K562 (cell line): ENCODE results near the gene DCUN1D2. TPM values are rescaled to one million over a fixed set of nuclear protein-coding genes. Genes with fewer than 3 reads are reported as not detected.

Experiments
- ATAC-seq: fragments of 200-7000 bp; cut with Tn5 transposase; 3 replicates; pipeline ENCODE4 v1.9.1; 2020; ENCODE audit warnings: moderate library complexity
- BruUV-seq: library from RNA; stranded (reverse); fragments of 400-500 nt; replicated peaks from 2 replicates; lab custom pipeline; 2021; lab: Mats Ljungman, UMichigan
- CTCF ChIA-PET: fragments of 300-600 bp; formaldehyde crosslinking; extraction: SDS; loops from one replicate; lab custom pipeline; 2021; ENCODE audit warnings: low intra/inter-chr PET ratio; lab: Yijun Ruan, JAX
- POLR2A ChIA-PET: fragments of 300-600, 350-650 bp; sonication (Branson Sonifier 250); formaldehyde crosslinking; extraction: SDS; loops from one replicate; lab custom pipeline; 2021; ENCODE audit warnings: antibody characterized with exemption, inconsistent platforms; lab: Yijun Ruan, JAX
- DNase-seq, 4 experiments: peaks; one replicate each; pipeline versions ENCODE4 v3.0.0 to v3.0.0-alpha.2; 2011 to 2018; ENCODE audit warnings: low spot score in 3 of 4, mixed read lengths in 3 of 4; ENCODE audit errors: extremely low read depth in 1 of 4
- FAIRE-seq: peaks from 2 replicates; lab custom pipeline; 2011; peaks lifted over from hg19 to GRCh38; lab: Jason Lieb, UNC
- H2AFZ ChIP-seq: 2 replicates; pipeline ENCODE4 v1.6.0; 2011; ENCODE audit warnings: low read depth, low read length, control low read depth, inconsistent platforms
- H3K27ac ChIP-seq: fragments of 200-600 bp; 3 replicates; pipeline ENCODE4 v1.8.0; 2011; ENCODE audit warnings: low read depth, mild to moderate bottlenecking, control low read depth, inconsistent platforms, low read length, moderate library complexity, mixed read lengths; ENCODE audit errors: extremely low read depth
- H3K27me3 ChIP-seq, 2 experiments: fragments of 300-600 bp in 1 of 2; 2 replicates in 1 of 2; 3 replicates in 1 of 2; pipeline versions ENCODE4 v1.6.0 to v1.8.0; 2011; ENCODE audit warnings: inconsistent platforms in 2 of 2, low read length in 2 of 2, mild to moderate bottlenecking in 1 of 2, mixed read lengths in 1 of 2, moderate library complexity in 1 of 2; ENCODE audit not compliant: control insufficient read depth in 2 of 2, insufficient read depth in 2 of 2
- H3K36me3 ChIP-seq: fragments of 300-600 bp; 3 replicates; pipeline ENCODE4 v1.8.0; 2011; ENCODE audit warnings: mild to moderate bottlenecking, low read length, inconsistent platforms; ENCODE audit not compliant: control insufficient read depth, insufficient read depth
- H3K4me1 ChIP-seq, 2 experiments: fragments of 200-600 bp in 1 of 2; replicated peaks in 1 of 2; 2 replicates in 1 of 2; 3 replicates in 1 of 2; pipeline versions ENCODE4 v1.5.1 to v1.8.0; 2011; ENCODE audit warnings: inconsistent platforms in 2 of 2, low read length in 2 of 2, mild to moderate bottlenecking in 1 of 2, mixed read lengths in 1 of 2, moderate library complexity in 1 of 2; ENCODE audit not compliant: control insufficient read depth in 2 of 2, insufficient read depth in 2 of 2
- H3K4me2 ChIP-seq: 2 replicates; pipeline ENCODE4 v1.6.1; 2011; ENCODE audit warnings: low read length, control low read depth, inconsistent platforms, mixed read lengths; ENCODE audit not compliant: insufficient read depth
- H3K4me3 ChIP-seq: fragments of 200-600 bp; sonication (generic), shearing (Covaris generic); 2 replicates; pipeline ENCODE4 v1.5.1; 2016; ENCODE audit warnings: control low read depth, inconsistent platforms
- H3K79me2 ChIP-seq: fragments of 200-600 bp; 3 replicates; pipeline ENCODE4 v1.8.0; 2011; ENCODE audit warnings: low read length, inconsistent platforms; ENCODE audit not compliant: control insufficient read depth, insufficient read depth
- H3K9ac ChIP-seq, 2 experiments: 2 replicates each; pipeline versions ENCODE4 v1.6.0 to v1.6.1; 2011; ENCODE audit warnings: low read depth in 2 of 2, low read length in 2 of 2, control low read depth in 1 of 2, inconsistent platforms in 1 of 2, mild to moderate bottlenecking in 1 of 2, mixed read lengths in 1 of 2; ENCODE audit not compliant: insufficient read depth in 1 of 2
- H3K9me1 ChIP-seq: one replicate; pipeline ENCODE4 v1.6.0; 2011; ENCODE audit warnings: inconsistent platforms, mild to moderate bottlenecking, low read length, moderate library complexity; ENCODE audit not compliant: control insufficient read depth, insufficient read depth
- H3K9me3 ChIP-seq: replicated peaks from 2 replicates; pipeline ENCODE4 v1.5.1; 2011; ENCODE audit warnings: low read depth, low read length, inconsistent platforms; ENCODE audit not compliant: control insufficient read depth, insufficient read depth
- H4K20me1 ChIP-seq: replicated peaks from 2 replicates; pipeline ENCODE4 v1.6.1; 2011; ENCODE audit warnings: low read length, inconsistent platforms, mixed read lengths; ENCODE audit not compliant: control insufficient read depth, insufficient read depth
- BRF2 ChIP-seq: IDR thresholded peaks from 3 replicates; pipeline ENCODE4 v1.6.1; 2011; ENCODE audit warnings: borderline replicate concordance, mild to moderate bottlenecking; ENCODE audit not compliant: insufficient read length, insufficient read depth
- CBX2 ChIP-seq: fragments of 200-600 bp; sonication (generic); IDR thresholded peaks from one replicate; pipeline ENCODE4 v1.6.1; 2012; ENCODE audit warnings: mild to moderate bottlenecking, low read length, inconsistent platforms; ENCODE audit not compliant: insufficient read depth, poor library complexity, severe bottlenecking
- CBX5 ChIP-seq: IDR thresholded peaks from 2 replicates; pipeline ENCODE4 v1.6.1; 2014; ENCODE audit warnings: low read depth, borderline replicate concordance
- DPF2 ChIP-seq: fragments of 450-650 bp; IDR thresholded peaks from 2 replicates; pipeline ENCODE4 v1.6.1; 2016
- EWSR1 ChIP-seq: fragments of 450-650 bp; IDR thresholded peaks from 2 replicates; pipeline ENCODE4 v1.6.1; 2018; ENCODE audit warnings: borderline replicate concordance, mild to moderate bottlenecking, low read depth, moderate library complexity; ENCODE audit not compliant: partially characterized antibody
- GATAD2B ChIP-seq: fragments of 450-650 bp; IDR thresholded peaks from 2 replicates; pipeline ENCODE4 v1.6.1; 2017; ENCODE audit warnings: mild to moderate bottlenecking, borderline replicate concordance
- LEF1 ChIP-seq: fragments of 450-650 bp; IDR thresholded peaks from 2 replicates; pipeline ENCODE4 v1.6.1; 2016; ENCODE audit warnings: mild to moderate bottlenecking
- NCOA6 ChIP-seq: fragments of 450-650 bp; IDR thresholded peaks from 2 replicates; pipeline ENCODE4 v1.6.1; 2017; ENCODE audit warnings: mild to moderate bottlenecking
- NELFE ChIP-seq: IDR thresholded peaks from 2 replicates; pipeline ENCODE4 v1.6.1; 2011; ENCODE audit warnings: mild to moderate bottlenecking; ENCODE audit not compliant: insufficient read depth, insufficient read length
- PHF21A ChIP-seq: fragments of 450-650 bp; IDR thresholded peaks from 2 replicates; pipeline ENCODE4 v1.6.1; 2017; ENCODE audit warnings: low read depth, borderline replicate concordance
- RFX1 ChIP-seq: fragments of 450-650 bp; IDR thresholded peaks from 2 replicates; pipeline ENCODE4 v1.6.1; 2016; ENCODE audit warnings: mild to moderate bottlenecking, moderate library complexity
- RFX5 ChIP-seq: IDR thresholded peaks from 2 replicates; pipeline ENCODE4 v1.6.1; 2011; ENCODE audit warnings: low read depth, mild to moderate bottlenecking, improper control_type of control experiment, low read length
- SOX6 ChIP-seq: fragments of 450-650 bp; IDR thresholded peaks from 2 replicates; pipeline ENCODE4 v1.6.1; 2014; ENCODE audit warnings: mild to moderate bottlenecking
- TCF15 ChIP-seq: fragments of 250-450 bp; sonication (Bioruptor Pico); IDR thresholded peaks from 2 replicates; pipeline ENCODE4 v1.8.0; 2022; ENCODE audit warnings: moderate library complexity, mild to moderate bottlenecking, inconsistent platforms
- TFAP4 ChIP-seq: sonication (generic); formaldehyde crosslinking; IDR thresholded peaks from 2 replicates; pipeline ENCODE4 v1.8.0; 2022; ENCODE audit warnings: missing genetic modification reagents, mild to moderate bottlenecking, moderate library complexity, borderline replicate concordance
- ZFP1 ChIP-seq: fragments of 450-650 bp; formaldehyde crosslinking; IDR thresholded peaks from 2 replicates; pipeline ENCODE4 v1.4.0; 2020; ENCODE audit warnings: mild to moderate bottlenecking, mixed read lengths
- ZNF143 ChIP-seq: sonication (generic); formaldehyde crosslinking; IDR thresholded peaks from 2 replicates; pipeline ENCODE4 v1.9.0; 2022; ENCODE audit warnings: mild to moderate bottlenecking, missing genetic modification reagents
- ZNF274 ChIP-seq: IDR thresholded peaks from 2 replicates; pipeline ENCODE4 v1.6.1; 2011; ENCODE audit warnings: low read depth, mild to moderate bottlenecking, low read length, moderate library complexity, borderline replicate concordance
- ZNF512 ChIP-seq: IDR thresholded peaks from 2 replicates; pipeline ENCODE4 v1.6.1; 2016; ENCODE audit warnings: missing genetic modification characterization, missing compliant biosample characterization
- ZNF75A ChIP-seq: fragments of 450-650 bp; formaldehyde crosslinking; IDR thresholded peaks from 2 replicates; pipeline ENCODE4 v1.4.0; 2020; ENCODE audit warnings: mild to moderate bottlenecking
- WGBS: fragments of 100-300 bp; shearing (Covaris generic); methylation state at CpG from one replicate; pipeline ENCODE4 v1.1.6; 2016; ENCODE audit warnings: low coverage, mixed read lengths; ENCODE audit not compliant: insufficient coverage; ENCODE audit errors: missing lambda C conversion rate; 5-methylcytosine and 5-hydroxymethylcytosine counted together
- in situ Hi-C: fragments of 300-500 bp; cut with MboI; formaldehyde crosslinking; loops from 4 replicates; pipeline ENCODE4 v1.15.0; 2018; ENCODE audit warnings: inconsistent platforms, mixed read lengths
- intact Hi-C: fragments of 100-400 bp; cut with micrococcal nuclease; formaldehyde crosslinking; loops from 2 replicates; pipeline ENCODE4 v1.14.2; 2022
- polyA plus RNA-seq, 8 experiments: library from polyadenylated mRNA; depleted of rRNA in 4 of 8; stranded (reverse) in 5 of 8; unstranded in 3 of 8; fragments of >200 nt; fragmentation: Nextera tagmentation in 2 of 8; fragmentation: Illumina TruSeq in 1 of 8; extraction: Ambion mirVana in 2 of 8; extraction: Trizol in 1 of 8; gene quantifications; 2 replicates each; pipeline versions ENCODE4 v1.2.1 to v1.2.3, GENCODE V29; 2011 to 2014; ENCODE audit warnings: inconsistent platforms in 1 of 8, missing spikeins in 1 of 8
- total RNA-seq, 7 experiments: library from RNA; depleted of rRNA in 6 of 7; stranded (reverse); fragments of >200 nt in 6 of 7; fragmentation: Illumina TruSeq in 2 of 7; extraction: Trizol in 2 of 7; gene quantifications; 2 replicates each; pipeline versions ENCODE4 v1.2.1 to v1.2.3, GENCODE V29; 2011 to 2021; ENCODE audit warnings: low replicate concordance in 1 of 7

The DCUN1D2 gene
- total and polyA plus RNA-seq, 9 of the 15 experiments (the other 6 are each of a cell fraction or from before 2014, with no cell fraction given) = 2.1 to 16.8 (median 11.1) TPM

- no peaks in the 10 kb centered on the region for H3K27me3 ChIP-seq
- no peak for DNase-seq
- H3K36me3 ChIP-seq = peaks cover 34% of the 10 kb centered on the region; the same call in 2 of the 3 replicates
- ATAC-seq = no peak
- no peak for FAIRE-seq
- H3K9me3 ChIP-seq = no peaks in the 10 kb centered on the region
- TF ChIP-seq PHF21A = no peak
- no peak for TF ChIP-seq ZNF143 (CRISPR knock-in tag)
- TF ChIP-seq GATAD2B = no peak
- TF ChIP-seq DPF2 = no peak
- TF ChIP-seq SOX6 = no peak
- no peak for TF ChIP-seq RFX5
- TF ChIP-seq CBX5 = no peak
- no peak for TF ChIP-seq ZNF274
- TF ChIP-seq BRF2 = no peak
- no peak for TF ChIP-seq LEF1
- no peak for TF ChIP-seq TFAP4 (CRISPR knock-in tag)
- no peak for TF ChIP-seq CBX2
- no peak for TF ChIP-seq ZFP1
- TF ChIP-seq NCOA6 = no peak
- no peak for TF ChIP-seq EWSR1
- no peak for TF ChIP-seq TCF15
- no peak for TF ChIP-seq NELFE
- no peak for TF ChIP-seq RFX1
- no peak for TF ChIP-seq ZNF75A
- TF ChIP-seq ZNF512 (tag) = no peak
- no peak overlapping the region for H2AFZ ChIP-seq
- in situ Hi-C loops (no loop called here), intact Hi-C loops (no loop called here)
- H3K4me1 ChIP-seq = no peaks in the 10 kb centered on the region
- no peaks in the 10 kb centered on the region for H4K20me1 ChIP-seq
- no peak overlapping the region for H3K27ac ChIP-seq
- 100% methylated on average over 20 of the region's 49 CpGs for WGBS
- H3K9me1 ChIP-seq = no peaks in the 10 kb centered on the region
- H3K4me2 ChIP-seq = no peak overlapping the region
- no peaks in the 10 kb centered on the region for H3K79me2 ChIP-seq
- POLR2A ChIA-PET = interaction anchor here (1.1 kb wide), 1 partner anchor 15 kb away, joined by 3 read pairs; no protein-coding TSS in a partner anchor
- H3K9ac ChIP-seq = no peak overlapping the region
- no peak overlapping the region for H3K4me3 ChIP-seq
- CTCF ChIA-PET = no interaction called here
- no TSS peak for BruUV-seq
Observed at GRCh38 chr13:113531041-113531873, 40.7 kb upstream of the DCUN1D2 start.
